Pancreas (tissue), 10 donors: ENCODE measurements around the gene RAI1. TPM values are rescaled to one million over a fixed set of nuclear protein-coding genes. Genes with fewer than 3 reads are reported as not detected.

ENCODE experiments used
- ATAC-seq, 4 donors: fragments of 200-7000 bp; cut with Tn5 transposase; one replicate each; pipeline versions ENCODE4 v1.8.0 to v1.9.1; 2020; ENCODE audit warnings: mild to moderate bottlenecking in 4 of 4, moderate library complexity in 4 of 4
- DNase-seq, 6 donors: peaks; one replicate each; pipeline ENCODE4 v3.0.0-alpha.2; 2020
- FAIRE-seq: peaks from 2 replicates; lab custom pipeline; 2012; peaks lifted over from hg19 to GRCh38; lab: Jason Lieb, UNC
- H3K27ac ChIP-seq, 4 donors: fragments of 200-600 bp; sonication (generic); 1 replicate in 3 of 4; 2 replicates in 1 of 4; pipeline versions ENCODE4 v1.5.0 to v1.8.0; 2020
- H3K27me3 ChIP-seq, 4 donors: fragments of 200-600 bp; one replicate each; pipeline ENCODE4 v1.8.0; 2021
- H3K36me3 ChIP-seq, 3 donors: fragments of 200-600 bp; sonication (generic) in 1 of 3; one replicate each; pipeline versions ENCODE4 v1.5.0 to v1.8.0; 2020 to 2021
- H3K4me1 ChIP-seq, 3 donors: fragments of 200-600 bp; one replicate each; pipeline ENCODE4 v1.8.0; 2021
- H3K4me3 ChIP-seq, 4 donors: fragments of 200-600 bp; sonication (generic) in 2 of 4; one replicate each; pipeline versions ENCODE4 v1.5.0 to v1.8.0; 2020 to 2021
- H3K9me3 ChIP-seq, 4 donors: fragments of 200-600 bp; one replicate each; pipeline ENCODE4 v1.8.0; 2021
- WGBS, 2 donors: extraction: QIAGEN DNeasy Blood & Tissue Kit; methylation state at CpG; one replicate each; pipeline ENCODE4 v1.1.7; 2013; 5-methylcytosine and 5-hydroxymethylcytosine counted together
- intact Hi-C, 3 donors: fragments of 100-400 bp; cut with DNase I; formaldehyde crosslinking; loops; one replicate each; pipeline versions ENCODE4 v1.11.1 to v1.14.2; 2022
- polyA plus RNA-seq, 2 donors: library from polyadenylated mRNA; stranded (reverse); fragments of 200-250 nt; gene quantifications; one replicate each; pipeline ENCODE4 v1.2.3, GENCODE V29; 2013
- total RNA-seq, 6 donors: library from RNA; stranded (reverse); fragmentation: NEBNext Ultra II Directional in 4 of 6; extraction: Animal tissue kit (Norgen Biotek cat#: 25700) in 4 of 6; gene quantifications; one replicate each; pipeline versions ENCODE4 v1.2.1 to v1.2.4, GENCODE V29; 2021 to 2023
- TF ChIP-seq, protein P1 (sequence below), 4 donors: fragments of 200-600 bp; sonication (generic) in 3 of 4; IDR thresholded peaks; one replicate each; pipeline versions ENCODE4 v1.5.0 to v1.8.0; 2021; ENCODE audit warnings: antibody characterized with exemption in 4 of 4
- donor health status: healthy with polysubstance abuse.
- donor health status: DM: no; HTN: no; CAD: no; lungs with moderate emphysema.
- donor health status: DM: no; HTN: no; CAD: no.
- donor health status: control.
- donor health status: control.
- donor health status: Bipolar disorder and iron deficiency.
- donor health status: DM: yes; HTN: yes; CAD: no.
- donor health status: DM: no; HTN: no; CAD: no.
- donor health status: DM: no; HTN: no; CAD: no.
- donor health status: DM: yes; HTN: yes; CAD: no.

Gene RAI1
- total and polyA plus RNA-seq, 8 donors, result 12.1 to 23.9 (median 16.7) TPM

DNA sequence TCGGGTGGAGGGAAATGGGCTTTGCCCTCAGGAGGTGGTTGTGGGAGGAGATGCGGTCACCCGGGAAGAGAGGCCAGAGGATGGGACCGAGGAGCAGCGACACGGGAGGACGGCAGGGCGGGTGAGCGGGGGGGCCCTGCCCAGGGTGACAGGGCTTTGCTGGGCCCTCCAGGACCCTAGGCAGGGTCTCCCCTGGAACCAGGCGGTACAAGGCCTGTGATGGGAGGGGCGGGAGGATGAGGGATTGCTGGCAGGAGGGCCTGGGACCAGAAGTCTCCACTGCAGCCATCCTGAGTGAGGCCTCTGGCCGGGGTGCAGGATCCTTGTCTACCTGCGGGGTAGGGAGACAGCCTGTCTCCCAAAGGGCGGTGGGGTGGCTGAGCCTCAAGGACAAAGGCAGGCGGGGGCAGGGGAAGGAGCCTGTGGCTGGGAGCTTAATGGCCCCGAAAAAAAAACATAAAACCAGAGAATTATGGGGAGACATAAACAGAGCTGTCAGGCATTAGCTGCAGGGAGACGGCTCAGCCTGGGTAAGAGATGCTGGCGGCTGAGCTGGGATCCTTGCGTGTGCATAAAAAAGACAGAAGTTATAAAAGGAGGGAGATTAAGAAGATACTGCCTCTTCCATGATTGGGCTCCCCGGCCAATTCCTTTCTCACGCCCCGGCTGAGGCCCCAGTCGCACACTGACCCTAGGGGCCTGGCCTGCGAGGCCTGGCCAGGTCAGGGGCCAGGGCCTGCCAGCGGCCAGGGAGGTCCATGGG lies 88.8 kb downstream of the RAI1 start:
- no peak for ATAC-seq
- no peaks in the 10 kb centered on the region for H3K27me3 ChIP-seq
- no peak overlapping the region for H3K27ac ChIP-seq
- H3K4me3 ChIP-seq, result no peak overlapping the region
- TF ChIP-seq, protein P1, sequence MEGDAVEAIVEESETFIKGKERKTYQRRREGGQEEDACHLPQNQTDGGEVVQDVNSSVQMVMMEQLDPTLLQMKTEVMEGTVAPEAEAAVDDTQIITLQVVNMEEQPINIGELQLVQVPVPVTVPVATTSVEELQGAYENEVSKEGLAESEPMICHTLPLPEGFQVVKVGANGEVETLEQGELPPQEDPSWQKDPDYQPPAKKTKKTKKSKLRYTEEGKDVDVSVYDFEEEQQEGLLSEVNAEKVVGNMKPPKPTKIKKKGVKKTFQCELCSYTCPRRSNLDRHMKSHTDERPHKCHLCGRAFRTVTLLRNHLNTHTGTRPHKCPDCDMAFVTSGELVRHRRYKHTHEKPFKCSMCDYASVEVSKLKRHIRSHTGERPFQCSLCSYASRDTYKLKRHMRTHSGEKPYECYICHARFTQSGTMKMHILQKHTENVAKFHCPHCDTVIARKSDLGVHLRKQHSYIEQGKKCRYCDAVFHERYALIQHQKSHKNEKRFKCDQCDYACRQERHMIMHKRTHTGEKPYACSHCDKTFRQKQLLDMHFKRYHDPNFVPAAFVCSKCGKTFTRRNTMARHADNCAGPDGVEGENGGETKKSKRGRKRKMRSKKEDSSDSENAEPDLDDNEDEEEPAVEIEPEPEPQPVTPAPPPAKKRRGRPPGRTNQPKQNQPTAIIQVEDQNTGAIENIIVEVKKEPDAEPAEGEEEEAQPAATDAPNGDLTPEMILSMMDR (IDR thresholded peaks at IDR 0.05), result no peak
- intact Hi-C loops, result no loop called here
- peak in 1 of 6 donors; percentile 49 for DNase-seq
- H3K9me3 ChIP-seq, result no peaks in the 10 kb centered on the region
- no peaks in the 10 kb centered on the region for H3K36me3 ChIP-seq
- H3K4me1 ChIP-seq, result peaks cover 0 to 7% (median 0%) of the 10 kb centered on the region in 3 donors
- no peak for FAIRE-seq
- 77 to 81% methylated on average over 25 of the region's 25 CpGs for WGBS, 2 donors

DNA sequence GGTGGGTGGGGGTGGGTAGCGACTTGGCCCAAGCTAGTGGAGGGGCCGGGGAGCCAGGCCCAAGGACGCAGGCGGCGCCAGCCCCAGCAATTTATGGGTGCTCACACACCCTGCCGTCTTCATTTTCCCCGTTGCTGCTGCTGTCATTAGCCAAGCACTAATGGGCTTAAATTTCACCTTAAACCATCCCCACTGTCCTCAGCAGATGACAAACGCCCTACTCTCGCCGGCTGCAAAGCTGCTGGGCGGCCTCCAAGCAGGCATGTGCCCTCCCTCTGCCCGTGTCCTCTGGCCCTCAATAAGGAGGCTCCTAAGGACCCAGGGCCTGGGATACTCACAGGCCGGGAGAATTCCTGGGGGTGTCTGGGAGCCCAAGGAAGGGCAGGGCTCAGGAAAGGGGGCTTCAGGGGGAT lies 89.4 kb downstream of the RAI1 start:
- H3K27ac ChIP-seq, result no peak overlapping the region
- H3K27me3 ChIP-seq, result no peaks in the 10 kb centered on the region
- TF ChIP-seq, protein P1 (IDR thresholded peaks at IDR 0.05), result no peak
- H3K4me1 ChIP-seq, result peaks cover 0 to 7% (median 0%) of the 10 kb centered on the region in 3 donors
- DNase-seq, result no peak
- intact Hi-C loops, result no loop called here
- peak in 2 of 4 donors; percentile 3 to 4 for ATAC-seq
- H3K9me3 ChIP-seq, result no peaks in the 10 kb centered on the region
- WGBS, 2 donors, result 73 to 78% methylated on average over 13 of the region's 13 CpGs
- H3K36me3 ChIP-seq, result no peaks in the 10 kb centered on the region
- FAIRE-seq, result no peak
- no peak overlapping the region for H3K4me3 ChIP-seq

DNA sequence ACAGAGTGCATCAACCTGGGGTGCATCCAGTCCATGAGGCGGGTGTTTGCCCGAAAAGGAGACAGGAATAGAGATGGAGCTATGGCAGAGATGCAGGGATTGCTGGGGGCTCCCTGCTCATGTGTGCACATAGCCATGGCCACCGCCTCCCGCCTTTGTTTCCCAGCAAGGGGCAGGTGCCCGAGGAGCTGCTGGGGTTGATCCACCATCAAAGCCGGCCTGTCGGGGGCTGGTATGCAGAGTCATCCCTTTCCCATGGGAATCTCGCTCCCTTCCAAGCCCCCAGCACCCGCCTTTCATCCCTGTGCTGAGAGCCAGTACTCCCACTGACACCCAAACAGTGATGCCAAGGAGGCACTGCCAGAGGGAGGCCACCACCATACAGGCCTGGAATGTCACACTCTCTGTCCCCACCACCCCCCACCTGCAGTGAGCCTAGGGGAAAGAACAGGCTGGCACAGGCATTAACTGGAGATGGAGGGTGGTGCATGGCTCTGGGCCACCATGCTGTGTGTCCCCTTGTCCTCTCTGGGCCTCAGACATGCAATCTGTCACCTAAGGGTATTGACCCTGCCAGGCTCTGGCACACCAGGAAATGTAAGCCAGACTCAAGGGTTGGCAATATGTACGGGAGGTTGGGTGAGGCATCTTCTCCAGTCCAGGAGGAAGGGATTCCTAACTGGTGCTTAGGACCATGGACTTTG lies 90.4 kb downstream of the RAI1 start:
- Histone ChIP-seq H3K27me3 (no peaks in the 10 kb centered on the region), H3K9me3 (no peaks in the 10 kb centered on the region), H3K36me3 (no peaks in the 10 kb centered on the region), H3K4me1 (peaks cover 0 to 7% (median 0%) of the 10 kb centered on the region in 3 donors), H3K4me3 (no peak overlapping the region), H3K27ac (no peak overlapping the region)
- 88 to 94% methylated on average over 10 of the region's 10 CpGs for WGBS, 2 donors
- intact Hi-C loops, result no loop called here
- DNase-seq, result peak in 1 of 6 donors; percentile 59
- no peak for ATAC-seq
- FAIRE-seq, result no peak
- TF ChIP-seq, protein P1 (IDR thresholded peaks at IDR 0.05), result no peak

DNA sequence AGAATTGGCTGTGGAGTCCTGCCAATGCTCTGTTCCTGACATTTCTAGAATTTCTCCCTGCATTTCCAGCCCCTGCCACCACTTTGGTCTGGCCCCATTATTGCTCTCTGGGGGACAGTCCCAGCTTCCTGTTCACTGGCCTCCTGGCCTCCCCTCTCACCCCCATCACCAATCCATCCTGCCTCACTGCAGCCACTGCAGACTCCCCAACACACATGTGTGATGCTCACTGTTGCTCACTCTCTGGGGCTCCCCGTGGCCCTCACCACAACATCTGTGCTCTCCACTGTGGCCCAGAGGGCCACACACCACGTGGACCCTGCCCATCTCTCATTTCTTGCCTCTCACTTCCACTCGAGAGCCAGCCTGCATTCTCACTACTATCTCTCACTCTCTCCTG lies 91.0 kb downstream of the RAI1 start:
- ATAC-seq (no peak), DNase-seq (no peak)
- TF ChIP-seq, protein P1 (IDR thresholded peaks at IDR 0.05), result no peak

More for the DNA sequence above, 91.0 kb downstream of the RAI1 start:
- 68 to 73% methylated on average over 3 of the region's 3 CpGs for WGBS, 2 donors
- H3K27ac ChIP-seq, result no peak overlapping the region
- no peak for FAIRE-seq
- H3K4me3 ChIP-seq, result no peak overlapping the region
- no peaks in the 10 kb centered on the region for H3K9me3 ChIP-seq
- H3K27me3 ChIP-seq, result no peaks in the 10 kb centered on the region
- intact Hi-C loops, result no loop called here
- peaks cover 0 to 7% (median 0%) of the 10 kb centered on the region in 3 donors for H3K4me1 ChIP-seq
- no peaks in the 10 kb centered on the region for H3K36me3 ChIP-seq
